ENCODE measurements around the gene CRYBG2. TPM values are rescaled to one million over a fixed set of nuclear protein-coding genes. Genes with fewer than 3 reads are reported as not detected.

CRYBG2 gene
- total RNA-seq, 3 donors from 2014 or later (not counting 1 experiment from before 2014, with no cell fraction given), result 2.5 to 5.8 (median 3.2) TPM

- peaks cover 72 to 90% of the 10 kb centered on the region in 2 donors for H3K4me1 Mint-ChIP-seq
- ATAC-seq (no peak), DNase-seq (no peak)
- no peaks in the 10 kb centered on the region for H3K27me3 Mint-ChIP-seq (ENCODE audit: low read depth in 2 of 2)
- Histone ChIP-seq H3K36me3 (ENCODE audit: control insufficient read depth, insufficient read depth, low read length) (peaks cover 26% of the 10 kb centered on the region), H3K27ac (ENCODE audit: low read length) (peak overlapping the region; percentile 92), H3K27me3 (ENCODE audit: control insufficient read depth, insufficient read depth, low read length) (no peaks in the 10 kb centered on the region), H3K9me3 (ENCODE audit: control insufficient read depth, insufficient read depth, low read length) (no peaks in the 10 kb centered on the region), H3K4me1 (ENCODE audit: control insufficient read depth, insufficient read depth, low read length) (peaks cover 97% of the 10 kb centered on the region), H3K4me3 (ENCODE audit: low read length) (no peak overlapping the region)
- H3K36me3 Mint-ChIP-seq, result no peaks in the 10 kb centered on the region
- H3K27ac Mint-ChIP-seq, result peak overlapping the region; percentile 86 to 96
- H3K4me3 Mint-ChIP-seq, result peak overlapping the region; percentile 30
- 88% methylated on average over 4 of the region's 4 CpGs for WGBS (ENCODE audit: insufficient coverage)
- intact Hi-C loops (cut with micrococcal nuclease), result no loop called here
- H3K9me3 Mint-ChIP-seq, result no peaks in the 10 kb centered on the region
- TF ChIP-seq CTCF (IDR thresholded peaks at IDR 0.05), result no peak
Observed at GRCh38 chr1:26283279-26283853, 70.6 kb downstream of the CRYBG2 start.

GRCh38 chr1:26282401-26282918 lies 71.5 kb downstream of the CRYBG2 start:
- Histone ChIP-seq H3K27ac (ENCODE audit: low read length) (no peak overlapping the region), H3K36me3 (ENCODE audit: control insufficient read depth, insufficient read depth, low read length) (peaks cover 27% of the 10 kb centered on the region), H3K4me3 (ENCODE audit: low read length) (no peak overlapping the region), H3K4me1 (ENCODE audit: control insufficient read depth, insufficient read depth, low read length) (peaks cover 97% of the 10 kb centered on the region), H3K27me3 (ENCODE audit: control insufficient read depth, insufficient read depth, low read length) (no peaks in the 10 kb centered on the region), H3K9me3 (ENCODE audit: control insufficient read depth, insufficient read depth, low read length) (no peaks in the 10 kb centered on the region)
- DNase-seq (no peak), ATAC-seq (no peak)
- peaks cover 71 to 90% of the 10 kb centered on the region in 2 donors for H3K4me1 Mint-ChIP-seq
- WGBS (ENCODE audit: insufficient coverage), result 93% methylated on average over 18 of the region's 22 CpGs
- peak overlapping the region; percentile 86 to 96 for H3K27ac Mint-ChIP-seq
- intact Hi-C loops (cut with micrococcal nuclease), result no loop called here
- H3K9me3 Mint-ChIP-seq, result no peaks in the 10 kb centered on the region
- H3K4me3 Mint-ChIP-seq, result peak overlapping the region; percentile 21
- H3K27me3 Mint-ChIP-seq (ENCODE audit: low read depth in 2 of 2), result no peaks in the 10 kb centered on the region
- no peak for TF ChIP-seq CTCF (IDR thresholded peaks at IDR 0.05)
- H3K36me3 Mint-ChIP-seq, result no peaks in the 10 kb centered on the region

GRCh38 chr1:26281971-26282370 lies 72.0 kb downstream of the CRYBG2 start:
- ATAC-seq (no peak), DNase-seq (no peak)
- Histone ChIP-seq H3K27ac (ENCODE audit: low read length) (peak overlapping the region; percentile 17), H3K9me3 (ENCODE audit: control insufficient read depth, insufficient read depth, low read length) (no peaks in the 10 kb centered on the region), H3K4me1 (ENCODE audit: control insufficient read depth, insufficient read depth, low read length) (peaks cover 97% of the 10 kb centered on the region), H3K36me3 (ENCODE audit: control insufficient read depth, insufficient read depth, low read length) (peaks cover 31% of the 10 kb centered on the region), H3K4me3 (ENCODE audit: low read length) (no peak overlapping the region), H3K27me3 (ENCODE audit: control insufficient read depth, insufficient read depth, low read length) (no peaks in the 10 kb centered on the region)
- no peak for TF ChIP-seq CTCF (IDR thresholded peaks at IDR 0.05)
- WGBS (ENCODE audit: insufficient coverage), result 58% methylated on average over 15 of the region's 15 CpGs
- Mint-ChIP-seq H3K4me1 (peaks cover 70 to 90% of the 10 kb centered on the region in 2 donors), H3K27ac (peak overlapping the region; percentile 86 to 96), H3K27me3 (ENCODE audit: low read depth in 2 of 2) (no peaks in the 10 kb centered on the region), H3K4me3 (peak overlapping the region; percentile 93), H3K36me3 (no peaks in the 10 kb centered on the region), H3K9me3 (no peaks in the 10 kb centered on the region)
- intact Hi-C loops (cut with micrococcal nuclease), result no loop called here

Data from natural killer cell (primary cell).